ENCODE data around the gene CFDP1.

Gene CFDP1

DNA sequence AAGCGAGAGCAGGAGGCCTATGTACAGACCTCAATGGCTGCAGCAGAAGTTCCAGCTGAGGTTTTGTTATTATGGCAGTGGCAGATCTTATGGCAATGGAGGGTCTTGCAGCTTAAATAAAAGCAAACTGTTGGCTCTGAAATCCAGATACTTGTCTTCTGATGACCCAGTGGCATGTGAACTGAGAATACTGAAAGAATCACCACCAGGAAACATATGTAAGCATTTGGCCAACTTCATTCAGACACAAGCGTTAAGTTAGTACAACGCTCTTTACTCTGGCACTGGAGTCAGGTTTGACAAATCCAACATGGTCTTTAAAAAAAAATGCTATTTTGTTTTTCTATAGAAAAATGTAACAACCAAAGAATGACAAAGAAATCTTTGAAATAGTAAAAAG lies 70.5 kb downstream of the CFDP1 start:
- DNase-seq: no peak

DNA sequence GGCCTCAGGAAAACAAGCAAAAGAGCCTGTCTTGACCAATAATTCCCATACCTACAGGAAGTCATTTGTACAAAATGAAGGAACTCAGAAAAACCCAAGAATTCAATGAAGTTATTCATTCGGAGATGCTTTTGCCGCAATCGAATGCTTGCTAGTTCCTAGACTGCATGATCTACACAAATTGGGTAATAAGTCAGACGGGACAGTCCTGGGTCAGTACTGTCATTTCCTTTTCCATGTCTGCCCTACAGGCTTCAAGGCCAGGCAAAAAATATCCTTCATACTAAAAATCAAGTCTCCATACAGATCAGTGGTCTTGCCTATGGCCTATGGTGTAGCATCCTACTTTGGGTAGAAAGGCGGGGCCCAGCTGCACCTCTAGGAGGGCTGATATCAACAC lies 71.4 kb downstream of the CFDP1 start:
- DNase-seq: no peak

DNA sequence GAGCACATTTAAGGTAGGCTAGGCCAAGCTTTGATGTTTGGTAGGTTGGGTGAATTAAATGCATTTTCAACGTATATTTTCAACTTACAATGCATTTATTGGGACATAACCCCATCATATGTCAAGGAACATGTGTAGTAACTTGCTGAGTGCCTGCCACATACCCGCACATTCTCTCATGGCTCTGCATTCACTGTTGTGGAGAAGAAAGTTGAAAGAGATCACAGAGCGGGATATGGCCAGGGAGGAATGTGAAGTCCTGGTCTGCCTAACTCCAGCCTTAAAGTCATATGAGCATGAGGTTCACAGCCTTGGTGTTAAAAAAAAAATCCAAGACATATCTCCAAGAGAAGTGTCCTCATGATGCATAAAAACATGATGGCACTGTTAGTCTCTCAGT lies 79.1 kb downstream of the CFDP1 start:
- no peak for DNase-seq

DNA sequence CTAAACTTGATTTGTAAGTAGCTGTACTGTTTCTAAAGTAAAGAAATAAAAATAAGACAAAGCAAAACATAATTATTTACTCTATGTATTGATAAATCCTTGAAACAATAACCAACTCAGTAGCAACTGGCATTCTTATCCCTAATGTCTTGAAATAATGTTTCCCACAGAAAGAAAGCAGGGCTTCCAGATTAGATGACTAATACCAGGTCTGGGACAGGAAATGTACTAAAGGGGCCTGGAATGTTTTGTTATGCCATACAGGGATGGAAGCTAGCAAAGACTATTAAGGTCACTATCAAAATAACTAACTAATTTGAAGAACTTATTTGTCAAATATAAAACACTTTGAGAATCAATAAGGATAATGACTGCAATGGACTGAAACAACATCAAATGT lies 82.1 kb downstream of the CFDP1 start:
- peak; percentile 80 for DNase-seq

DNA sequence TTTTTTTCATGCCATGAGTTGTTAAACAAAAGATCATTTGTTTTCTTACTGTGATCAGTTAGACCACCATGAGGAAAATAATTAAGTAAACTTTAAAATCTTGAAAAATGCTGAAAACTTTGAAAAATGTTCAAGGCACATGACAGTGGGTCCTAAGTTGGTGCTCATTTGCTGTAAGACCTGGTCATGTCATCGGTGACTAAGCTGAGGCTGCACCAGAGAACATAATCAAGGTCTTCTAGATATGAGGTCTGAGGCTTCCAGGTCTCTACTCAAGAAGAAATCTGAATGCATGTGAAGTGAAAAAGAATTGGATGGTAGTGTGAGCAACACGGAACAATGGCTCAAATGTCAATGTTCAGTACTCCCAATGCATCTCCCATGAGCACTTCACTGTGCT lies 87.6 kb downstream of the CFDP1 start:
- DNase-seq: no peak

DNA sequence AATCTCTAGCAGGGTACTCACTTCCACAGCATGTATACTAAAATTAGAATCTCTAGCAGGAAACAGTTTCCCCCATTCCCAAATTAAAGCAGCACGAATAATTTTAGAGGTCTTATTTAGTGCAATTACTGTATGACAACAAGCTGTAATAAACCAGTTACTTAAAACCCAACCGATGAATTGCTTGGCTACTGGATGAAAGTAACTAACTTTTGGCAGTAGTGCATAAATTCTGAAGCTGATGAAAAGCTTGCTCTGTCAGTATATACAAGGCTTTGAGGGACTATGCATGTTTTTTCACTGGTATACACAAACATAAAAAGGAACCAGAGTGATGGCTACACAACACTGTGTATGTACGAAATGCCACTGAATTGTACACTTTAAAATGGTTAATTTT lies 89.4 kb downstream of the CFDP1 start:
- DNase-seq: no peak

DNA sequence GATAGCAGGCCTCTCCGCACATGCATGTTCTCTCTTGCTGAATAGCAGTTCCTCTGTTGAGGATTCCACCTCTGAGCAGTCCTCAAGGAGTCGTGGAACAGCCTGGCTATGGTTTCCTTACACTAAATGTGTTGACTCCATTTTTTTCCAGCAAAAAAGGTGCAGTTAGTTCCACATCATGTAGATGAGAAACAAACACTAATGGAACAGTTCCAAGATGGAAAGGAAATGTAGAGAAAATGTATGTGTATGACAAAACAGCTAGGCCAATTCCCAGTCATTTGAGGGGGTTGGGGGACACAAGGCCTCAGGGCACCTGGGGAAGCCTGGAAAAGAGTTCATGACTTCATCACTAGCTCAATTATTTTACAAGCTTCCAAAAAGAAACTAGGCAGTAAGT lies 90.0 kb downstream of the CFDP1 start:
- peak; percentile 21 for DNase-seq

DNA sequence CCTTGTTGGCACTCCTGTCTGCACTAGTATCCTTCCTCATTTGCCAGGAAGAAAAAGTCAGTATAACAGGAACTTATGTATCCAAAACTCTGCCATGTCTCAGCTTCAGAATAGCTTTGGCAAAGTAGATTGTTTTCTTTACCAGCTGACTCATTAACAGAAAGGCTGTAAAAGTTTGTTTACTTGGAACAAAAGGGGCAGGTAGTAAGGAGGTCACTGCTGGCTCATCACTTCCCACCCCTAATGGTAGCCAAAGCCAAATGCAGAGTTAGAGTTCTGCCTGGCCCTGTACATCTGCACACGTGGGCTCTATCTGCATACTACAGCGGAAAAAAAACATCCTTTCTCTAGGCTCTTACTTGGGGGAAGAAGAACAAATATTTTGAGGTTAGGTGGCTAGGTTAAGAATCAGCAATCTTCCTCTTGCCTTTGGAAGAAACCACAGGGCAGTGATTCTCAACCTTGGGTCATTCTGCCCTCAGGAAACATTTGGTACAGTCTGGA lies 90.9 kb downstream of the CFDP1 start:
- peak; percentile 74 for DNase-seq

DNA sequence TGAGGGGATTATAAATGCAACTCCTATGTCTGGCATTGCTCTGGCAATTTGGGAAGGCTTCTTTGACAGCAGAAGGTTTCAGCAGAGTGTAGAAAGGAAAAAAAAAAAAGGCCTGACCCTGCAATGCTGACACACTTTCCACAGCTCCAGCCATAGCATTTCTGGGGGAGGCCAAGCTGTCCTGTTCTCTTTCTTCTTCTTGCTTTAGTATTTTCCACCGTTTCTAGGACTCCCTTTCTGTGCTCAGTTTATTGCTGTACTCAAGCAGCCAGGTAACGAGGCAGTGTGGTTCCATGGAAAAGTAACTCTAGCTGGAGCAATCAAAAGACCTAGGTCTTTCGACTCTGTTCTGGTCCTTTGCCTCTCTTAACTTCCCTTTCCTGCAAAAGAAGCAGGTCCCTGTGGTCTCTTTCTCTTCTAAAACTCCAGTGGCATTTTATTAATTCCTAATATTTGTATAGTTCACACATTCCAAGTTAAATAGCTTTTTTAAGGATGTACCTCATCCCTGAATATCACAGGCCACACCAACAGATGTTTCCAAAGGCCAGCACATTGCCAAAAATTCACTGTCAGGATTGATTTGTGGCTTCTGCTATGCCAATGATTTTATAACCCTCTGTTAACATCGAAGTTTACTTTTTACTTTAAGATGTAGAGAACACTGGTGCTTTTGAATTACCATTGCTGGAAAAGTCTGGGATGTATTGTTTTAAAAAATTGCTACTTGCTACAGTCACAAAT lies 91.6 kb downstream of the CFDP1 start:
- DNase-seq: no peak

DNA sequence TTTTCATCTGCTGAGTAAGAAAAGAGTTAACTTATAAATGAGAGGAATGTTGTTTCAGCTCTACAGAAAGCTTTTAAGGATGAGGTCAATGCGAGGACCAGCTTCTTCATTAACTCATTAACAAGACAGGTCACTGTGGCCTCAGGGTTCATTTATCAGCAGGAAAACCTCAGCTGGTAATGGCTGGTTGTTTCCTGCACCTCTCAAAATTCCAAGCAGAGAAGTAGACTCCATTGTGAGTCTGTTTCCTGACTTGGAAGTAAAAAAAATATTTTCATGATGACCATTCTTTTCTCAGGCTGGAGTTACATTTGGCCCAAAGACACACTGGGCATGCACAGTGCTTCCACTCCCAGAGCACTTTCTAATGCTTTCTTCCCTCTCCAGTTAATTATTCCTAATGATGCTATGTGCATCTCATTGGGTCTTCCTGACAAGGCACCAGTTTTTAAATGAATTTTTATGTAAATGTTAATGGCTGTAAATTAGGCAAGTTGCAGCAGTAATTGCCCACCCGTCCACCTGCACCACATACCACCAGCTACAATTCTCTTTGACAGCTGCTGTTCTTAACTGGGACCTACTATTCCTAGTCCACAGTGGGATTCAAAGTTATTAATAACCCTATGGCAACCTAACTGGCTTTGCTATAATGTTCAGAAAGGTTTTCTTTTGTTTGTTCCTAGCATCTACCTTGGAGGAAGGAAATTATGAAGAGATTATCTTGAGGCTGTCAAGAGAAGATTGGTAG lies 92.4 kb downstream of the CFDP1 start:
- DNase-seq: peak; percentile 82

DNA sequence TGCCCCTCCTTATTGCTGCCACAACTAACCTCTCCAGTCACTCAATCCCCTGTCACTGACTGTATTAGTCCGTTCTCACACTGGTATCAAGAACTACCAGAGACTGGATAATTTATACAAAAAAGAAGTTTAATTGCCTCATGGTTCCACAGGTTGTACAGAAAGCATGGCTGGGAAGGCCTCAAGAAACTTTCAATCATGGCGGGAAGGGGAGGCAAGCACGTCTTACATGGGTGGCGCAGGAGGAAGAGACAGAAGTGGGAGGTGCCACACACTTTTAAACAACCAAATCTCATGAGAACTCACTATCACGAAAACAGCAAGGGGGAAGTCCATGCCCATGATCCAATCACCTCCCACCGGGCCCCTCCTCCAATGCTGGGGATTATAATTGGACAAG lies 95.9 kb downstream of the CFDP1 start:
- DNase-seq: no peak

DNA sequence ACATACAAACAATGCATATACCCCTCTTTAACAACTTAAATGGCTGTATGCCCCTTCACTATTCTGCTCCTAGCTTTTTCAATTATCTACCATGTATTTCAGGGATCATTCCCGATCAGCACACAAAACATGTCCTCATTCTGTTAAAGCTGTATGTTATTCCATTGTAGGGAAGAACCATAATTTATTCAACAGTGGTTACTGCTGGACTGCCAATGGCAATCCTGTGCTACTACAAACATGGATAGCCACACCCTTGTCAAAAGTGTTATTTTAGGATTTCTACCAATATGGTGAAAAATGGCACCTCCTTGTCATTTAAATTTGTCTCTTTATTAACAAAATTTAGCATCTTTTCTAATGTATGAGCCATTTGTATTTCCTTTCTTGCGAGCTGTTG lies 96.8 kb downstream of the CFDP1 start:
- no peak for DNase-seq

DNA sequence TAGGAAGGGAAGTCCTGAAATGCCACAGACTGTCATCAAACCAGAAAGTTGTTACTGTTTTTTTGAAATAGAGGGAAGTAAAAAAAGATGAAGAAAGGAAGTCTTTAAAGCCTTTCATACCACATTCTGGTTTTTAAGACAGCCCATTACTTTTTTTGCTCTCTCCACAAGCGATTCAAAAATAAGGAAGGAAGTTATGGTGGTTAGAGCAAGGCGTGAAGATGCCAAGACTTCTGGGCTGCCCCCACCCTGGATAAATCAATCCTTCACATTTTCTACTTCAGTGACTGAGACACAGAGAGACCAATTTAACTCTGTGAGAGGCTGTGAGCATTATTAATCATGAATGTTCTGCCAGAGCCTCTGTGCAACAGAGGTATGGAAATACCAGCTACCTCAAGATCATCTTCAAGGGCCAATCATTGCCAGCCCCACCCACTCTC lies 99.6 kb downstream of the CFDP1 start:
- DNase-seq: no peak

DNA sequence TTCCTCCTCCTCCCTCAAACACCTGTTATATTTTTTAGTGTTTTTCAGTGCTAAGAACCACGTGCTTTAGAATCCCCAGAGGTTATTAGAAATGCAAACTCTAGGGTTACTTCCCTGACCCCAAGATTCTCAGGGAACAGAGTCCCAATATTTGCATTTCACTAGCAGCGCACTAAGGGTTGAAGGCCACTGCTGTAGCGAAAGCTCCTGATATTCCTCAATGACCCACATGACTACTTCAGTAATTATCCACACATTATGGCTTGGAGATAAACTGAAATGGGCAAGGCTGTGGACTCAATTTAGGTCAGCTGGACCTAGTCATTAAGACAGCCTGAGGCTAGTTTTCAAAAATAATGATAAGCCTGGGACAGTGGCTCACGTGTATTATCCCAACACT lies 103.4 kb downstream of the CFDP1 start:
- DNase-seq: no peak

DNA sequence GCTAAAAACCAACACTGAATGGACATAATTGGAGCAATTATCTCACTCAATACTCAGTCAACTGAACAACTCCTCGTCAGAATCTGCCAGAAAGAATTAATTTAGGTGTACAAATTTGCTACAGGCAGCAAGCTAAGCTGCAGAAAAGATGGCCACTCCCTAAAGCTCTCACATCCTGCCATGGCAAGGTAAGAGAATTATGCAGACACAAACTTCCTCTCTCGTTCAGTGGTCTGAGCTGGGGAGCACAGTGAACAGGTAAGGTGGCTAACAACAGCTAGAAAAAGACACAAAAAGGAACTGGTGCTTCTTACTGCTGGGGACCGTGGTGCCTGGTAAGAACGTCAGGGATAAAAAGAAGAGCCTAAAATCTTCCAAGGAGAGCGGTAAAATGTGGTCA lies 107.0 kb downstream of the CFDP1 start:
- DNase-seq: no peak

DNA sequence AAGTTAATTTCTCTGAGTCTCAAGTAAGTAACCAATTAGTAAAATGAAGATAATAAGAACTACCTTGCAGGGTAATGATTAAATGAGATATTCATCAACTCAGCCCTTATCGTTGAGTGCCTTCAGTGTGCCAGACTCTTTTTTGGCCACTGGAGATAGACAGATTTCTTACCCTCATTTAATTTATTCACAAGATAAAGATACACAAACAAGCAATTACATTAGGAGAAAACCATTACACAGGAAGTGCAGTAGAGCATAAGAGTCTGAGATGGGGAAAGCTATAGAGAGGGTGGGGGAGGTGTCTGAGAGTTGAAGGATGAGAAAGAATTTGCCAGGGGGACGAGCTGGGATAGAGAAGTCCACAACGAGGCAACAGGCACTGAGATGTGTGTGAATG lies 109.4 kb downstream of the CFDP1 start:
- DNase-seq: no peak

DNA sequence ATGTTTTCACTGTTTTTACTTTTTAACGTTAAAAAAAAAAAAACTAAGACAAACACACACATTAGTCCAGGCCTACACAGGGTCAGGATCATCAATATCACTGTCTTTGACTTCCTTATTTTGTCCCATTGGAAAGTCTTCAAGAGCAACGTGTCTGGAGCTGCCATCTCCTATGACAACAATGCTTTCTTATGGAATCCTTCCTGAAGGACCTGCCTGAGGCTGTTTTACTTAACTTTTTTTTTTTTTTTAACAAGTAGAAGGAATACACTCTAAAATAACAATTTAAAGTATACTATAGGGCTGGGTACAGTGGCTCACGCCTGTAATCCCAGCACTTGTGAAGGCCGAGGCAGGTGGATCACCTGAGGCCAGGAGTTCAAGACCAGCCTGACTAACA lies 110.1 kb downstream of the CFDP1 start:
- peak; percentile 37 for DNase-seq

DNA sequence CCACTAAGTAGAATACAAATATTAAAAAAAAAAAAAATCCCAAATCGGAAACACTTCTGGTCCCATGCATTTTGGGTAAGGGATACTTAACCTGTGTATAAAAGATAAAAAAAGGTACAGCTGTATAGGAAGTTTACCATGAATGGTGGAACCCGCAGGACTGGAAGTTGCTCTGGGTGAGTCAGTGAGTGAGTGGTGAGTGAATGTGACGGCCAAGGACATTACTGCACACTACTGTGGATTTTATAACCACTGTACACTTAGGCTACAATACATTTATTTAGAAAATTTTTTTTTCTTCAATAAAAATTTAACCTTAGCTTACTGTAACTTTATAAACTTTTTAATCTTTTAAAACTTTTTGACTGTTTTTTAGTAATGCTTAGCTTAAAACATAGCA lies 110.6 kb downstream of the CFDP1 start:
- DNase-seq: peak; percentile 59

DNA sequence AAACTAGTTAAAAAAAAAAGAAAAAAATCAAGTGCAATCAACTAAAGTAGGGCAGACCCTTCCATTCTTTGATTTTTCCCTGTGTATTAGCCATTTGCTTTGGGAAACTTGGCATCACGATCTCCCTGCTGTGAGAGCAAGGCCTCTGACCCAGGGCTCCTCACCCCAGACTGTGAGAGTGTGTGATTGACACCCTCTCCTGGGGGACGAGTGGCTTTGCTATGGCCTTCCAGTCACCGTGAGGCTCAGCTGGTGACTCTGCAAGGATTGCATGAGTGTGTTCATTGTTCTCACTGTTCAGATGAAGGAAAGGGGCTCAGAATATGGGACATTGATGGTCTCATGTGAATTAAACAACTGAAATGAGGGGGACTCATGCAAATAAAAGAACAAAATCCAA lies 112.9 kb downstream of the CFDP1 start:
- DNase-seq: no peak

DNA sequence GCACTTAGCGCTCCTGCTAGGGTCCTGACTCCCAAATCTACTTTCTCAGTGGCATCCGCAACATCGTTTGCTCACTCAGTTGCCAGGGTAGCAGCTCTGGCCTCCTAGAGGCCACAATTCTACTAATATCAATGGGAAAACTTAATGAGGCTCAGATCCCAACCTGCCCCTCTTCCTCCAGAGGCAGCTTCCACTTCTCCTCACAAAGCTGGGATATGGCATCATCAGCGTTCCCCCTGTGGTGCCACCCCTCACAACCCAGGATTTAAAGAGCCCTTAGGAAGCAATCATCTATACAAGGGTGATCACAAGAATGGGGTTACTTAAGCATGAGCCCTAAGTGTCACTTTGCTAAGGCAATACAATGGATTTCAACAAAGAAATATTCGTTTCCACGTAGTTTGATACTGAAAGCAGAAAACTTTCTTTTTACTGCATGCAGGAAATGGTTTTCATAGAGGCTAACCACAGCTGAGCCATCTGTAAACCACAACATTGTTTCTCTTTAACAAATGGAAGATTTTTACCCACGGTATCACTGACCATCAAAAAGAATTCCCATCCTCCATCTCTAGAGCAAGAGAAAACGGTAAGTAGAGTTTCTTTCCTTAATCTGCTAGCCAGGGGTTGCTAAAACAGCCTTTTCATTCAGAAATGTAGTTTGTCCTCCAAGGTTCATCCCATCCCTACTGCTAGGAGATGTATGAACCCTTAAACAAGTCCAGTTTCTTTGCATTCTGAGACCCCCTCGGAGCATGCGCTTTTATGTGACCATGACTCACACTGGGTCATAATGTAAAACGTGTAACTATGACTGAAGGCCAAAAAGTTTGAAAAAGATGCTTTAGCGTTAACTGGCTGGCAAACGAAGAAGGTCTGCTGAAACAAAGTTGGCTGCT lies 113.5 kb downstream of the CFDP1 start:
- peak; percentile 84 for DNase-seq

DNA sequence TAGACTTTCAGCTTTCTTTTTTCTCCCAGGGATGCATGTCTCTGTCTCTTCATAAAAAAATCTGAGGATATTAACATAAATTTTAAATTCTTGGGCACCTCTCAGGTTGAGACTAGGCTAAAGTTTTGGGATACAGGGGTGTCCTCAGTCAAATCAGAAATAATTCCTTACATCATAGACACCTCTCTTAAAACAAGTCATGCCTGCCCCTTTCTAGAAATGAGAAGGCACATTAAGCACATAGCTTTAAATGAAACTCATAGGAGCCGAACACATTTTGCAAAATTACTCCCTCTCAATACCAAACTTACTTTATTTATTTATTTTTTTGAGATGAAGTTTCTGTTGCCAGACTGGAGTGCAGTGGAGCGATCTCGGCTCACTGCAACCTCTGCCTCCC lies 114.6 kb downstream of the CFDP1 start:
- no peak for DNase-seq

DNA sequence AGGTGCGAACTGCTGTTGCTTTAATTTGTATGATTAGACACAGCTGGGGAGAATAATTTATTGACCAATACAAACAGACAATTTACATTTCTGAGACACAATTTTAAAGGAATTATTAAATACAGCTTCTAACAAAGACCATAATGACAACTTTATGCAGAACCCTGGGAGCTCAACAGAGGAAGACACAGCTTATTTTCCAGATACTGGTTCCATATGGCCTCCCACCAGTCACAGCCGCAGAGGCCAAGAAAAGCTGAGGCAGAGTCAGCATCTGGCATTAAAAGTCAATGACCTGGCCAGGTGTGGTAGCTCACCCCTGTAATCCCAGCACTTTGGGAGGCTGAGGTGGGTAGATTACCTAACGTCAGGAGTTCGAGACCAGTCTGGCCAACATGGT lies 115.8 kb downstream of the CFDP1 start:
- no peak for DNase-seq

DNA sequence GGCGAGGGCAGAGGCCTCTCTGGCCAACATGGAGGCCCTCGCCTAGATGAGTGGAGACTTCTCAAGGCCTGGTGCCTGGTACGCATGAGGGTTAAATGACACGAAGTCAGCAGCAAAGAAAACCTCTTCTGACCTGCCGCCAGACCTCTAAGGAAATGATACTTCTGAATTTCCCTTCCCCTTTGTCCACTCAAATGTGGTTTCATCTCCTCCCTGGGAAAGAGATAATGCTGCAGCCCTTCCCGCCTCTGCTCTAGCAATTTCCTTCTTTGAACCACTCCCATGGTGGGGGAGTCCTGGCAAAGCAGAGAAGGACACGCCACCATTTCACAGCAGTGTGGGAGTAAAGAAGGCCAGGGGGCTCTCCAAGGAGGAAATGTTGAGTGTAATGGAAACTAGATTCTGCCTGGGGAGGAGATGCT lies 116.2 kb downstream of the CFDP1 start:
- DNase-seq: no peak

All from EL (cell line).